CD4-positive, alpha-beta T cell treated with Interferon gamma for 1 hour (primary cell): ENCODE results near the gene PODXL2.
A peak's percentile ranks its signal among the peaks of the same experiment; 100 is the strongest.

Experiments
- DNase-seq: peaks from one replicate; pipeline ENCODE4 v3.0.0-alpha.2; 2020

PODXL2 gene, protein sequence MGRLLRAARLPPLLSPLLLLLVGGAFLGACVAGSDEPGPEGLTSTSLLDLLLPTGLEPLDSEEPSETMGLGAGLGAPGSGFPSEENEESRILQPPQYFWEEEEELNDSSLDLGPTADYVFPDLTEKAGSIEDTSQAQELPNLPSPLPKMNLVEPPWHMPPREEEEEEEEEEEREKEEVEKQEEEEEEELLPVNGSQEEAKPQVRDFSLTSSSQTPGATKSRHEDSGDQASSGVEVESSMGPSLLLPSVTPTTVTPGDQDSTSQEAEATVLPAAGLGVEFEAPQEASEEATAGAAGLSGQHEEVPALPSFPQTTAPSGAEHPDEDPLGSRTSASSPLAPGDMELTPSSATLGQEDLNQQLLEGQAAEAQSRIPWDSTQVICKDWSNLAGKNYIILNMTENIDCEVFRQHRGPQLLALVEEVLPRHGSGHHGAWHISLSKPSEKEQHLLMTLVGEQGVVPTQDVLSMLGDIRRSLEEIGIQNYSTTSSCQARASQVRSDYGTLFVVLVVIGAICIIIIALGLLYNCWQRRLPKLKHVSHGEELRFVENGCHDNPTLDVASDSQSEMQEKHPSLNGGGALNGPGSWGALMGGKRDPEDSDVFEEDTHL

DNA sequence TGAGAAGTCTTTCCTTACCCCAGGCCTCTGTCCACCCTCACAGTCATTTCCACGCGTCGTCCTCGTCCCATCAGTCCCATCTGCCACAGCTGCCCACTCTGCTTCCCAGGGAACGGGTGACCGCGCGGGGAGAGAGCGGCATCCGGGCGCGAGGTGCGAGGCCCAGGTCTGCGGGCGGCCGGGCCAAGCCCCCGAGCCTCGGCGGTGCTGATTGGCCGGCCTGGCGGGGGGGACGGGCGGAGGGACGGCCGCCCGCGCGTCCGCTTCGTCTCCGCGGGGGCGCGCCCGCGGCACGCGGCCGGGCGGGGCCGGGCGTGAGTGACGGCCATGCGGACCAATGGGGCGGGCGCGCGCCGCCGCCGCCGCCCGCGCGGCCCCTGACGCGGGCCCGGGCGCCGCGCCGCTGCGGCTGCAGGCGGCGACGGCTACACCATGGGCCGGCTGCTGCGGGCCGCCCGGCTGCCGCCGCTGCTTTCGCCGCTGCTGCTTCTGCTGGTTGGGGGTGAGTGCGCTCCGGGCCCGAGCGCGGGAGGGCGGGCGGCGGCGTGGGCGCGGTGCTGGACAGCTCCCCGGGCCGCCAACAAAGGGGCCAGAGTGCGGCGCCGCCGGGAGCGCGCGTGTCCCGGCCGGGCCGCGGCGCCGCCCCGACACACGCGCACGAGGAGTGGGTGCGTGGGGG lies at the start of gene PODXL2:
TSS of gene PODXL2 (plus strand) at position 398 of the 679 bp plus-strand sequence. CDS start at position 433, 35 bp downstream.
- peak; percentile 24 for DNase-seq

DNA sequence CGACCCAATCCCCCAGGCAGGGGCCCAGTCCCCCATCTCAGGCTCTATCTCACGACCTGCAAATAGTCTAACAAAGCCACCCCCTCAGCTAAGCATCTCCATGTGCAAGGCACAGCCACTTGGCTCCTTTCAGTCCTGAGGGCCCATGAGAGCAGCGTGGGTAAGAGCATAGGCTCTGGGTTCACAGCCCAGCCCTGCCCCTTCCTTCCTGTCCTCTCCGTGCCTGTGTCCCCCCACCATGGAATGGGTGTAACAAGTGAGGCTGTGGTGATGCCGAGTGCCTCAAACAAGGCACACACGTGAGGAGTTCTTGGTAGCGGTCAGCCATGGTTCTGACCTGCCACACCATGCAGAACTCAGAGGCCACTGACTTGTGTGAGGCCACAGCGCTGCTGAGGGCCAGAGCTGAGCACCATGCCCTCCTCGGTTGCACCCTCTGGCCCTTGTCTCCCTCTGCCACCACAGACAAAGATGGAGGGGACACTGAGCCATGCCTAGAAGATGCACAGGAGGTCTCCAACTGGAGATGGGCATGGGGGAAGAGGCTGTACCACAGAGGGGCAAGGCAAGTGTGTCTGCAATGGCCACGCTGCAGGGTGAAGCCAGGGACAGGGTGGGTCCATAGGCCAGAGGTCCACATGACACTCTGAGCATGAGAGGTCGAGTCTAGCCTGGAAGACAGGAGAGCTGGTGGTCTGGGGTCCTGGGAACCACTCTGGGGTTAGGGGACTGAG lies 48.5 kb upstream of the PODXL2 start:
- DNase-seq, result no peak

DNA sequence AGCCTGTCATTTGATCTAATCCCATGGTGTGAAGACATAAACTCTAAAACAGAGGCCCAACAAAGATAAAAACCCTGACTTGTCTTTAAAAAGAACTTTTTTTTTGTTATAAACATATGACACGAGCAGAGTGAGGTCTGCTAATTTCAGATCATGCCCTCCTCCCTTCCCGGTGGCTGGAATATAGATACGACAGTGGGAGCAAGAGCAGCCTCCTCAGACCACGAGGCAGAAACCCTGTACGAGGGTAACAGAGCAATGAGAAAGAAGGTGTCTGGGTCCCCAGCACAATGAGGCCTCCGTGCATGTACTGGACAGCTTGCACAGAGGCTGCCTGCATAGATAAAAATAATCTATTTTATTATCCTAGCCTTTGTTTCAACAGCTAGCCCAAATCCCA lies 44.3 kb upstream of the PODXL2 start:
- DNase-seq, result no peak

DNA sequence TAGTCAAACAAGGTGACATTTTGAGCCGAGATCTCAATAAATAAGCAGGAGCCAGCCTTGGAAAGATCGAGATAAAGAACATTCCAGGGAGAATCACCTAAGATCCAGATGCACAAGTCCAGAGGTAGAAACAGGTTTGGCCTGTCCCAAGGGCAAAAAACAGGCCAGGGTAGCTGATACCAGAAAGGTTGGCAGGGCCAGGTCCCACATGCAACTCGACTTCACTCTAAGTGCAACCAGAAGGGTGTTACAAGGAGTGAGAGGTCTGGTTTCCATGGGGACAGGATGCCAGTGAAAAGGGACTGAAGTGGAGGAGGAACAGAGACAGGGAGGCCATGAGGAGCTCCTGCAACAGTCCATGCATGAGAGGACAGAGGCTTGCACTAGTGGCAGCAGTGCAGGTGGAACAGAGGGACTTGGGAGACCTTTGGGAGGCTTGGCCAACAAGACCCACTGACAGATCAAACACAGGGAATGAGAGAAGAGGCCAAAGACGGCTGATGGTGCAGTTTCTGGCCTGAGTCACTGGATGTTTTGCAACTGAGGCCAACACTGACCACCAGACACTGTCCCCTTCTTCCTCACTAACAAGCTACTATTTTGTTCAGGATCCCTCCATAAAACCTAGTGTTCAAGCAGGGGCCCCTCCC lies 43.7 kb upstream of the PODXL2 start:
- no peak for DNase-seq

DNA sequence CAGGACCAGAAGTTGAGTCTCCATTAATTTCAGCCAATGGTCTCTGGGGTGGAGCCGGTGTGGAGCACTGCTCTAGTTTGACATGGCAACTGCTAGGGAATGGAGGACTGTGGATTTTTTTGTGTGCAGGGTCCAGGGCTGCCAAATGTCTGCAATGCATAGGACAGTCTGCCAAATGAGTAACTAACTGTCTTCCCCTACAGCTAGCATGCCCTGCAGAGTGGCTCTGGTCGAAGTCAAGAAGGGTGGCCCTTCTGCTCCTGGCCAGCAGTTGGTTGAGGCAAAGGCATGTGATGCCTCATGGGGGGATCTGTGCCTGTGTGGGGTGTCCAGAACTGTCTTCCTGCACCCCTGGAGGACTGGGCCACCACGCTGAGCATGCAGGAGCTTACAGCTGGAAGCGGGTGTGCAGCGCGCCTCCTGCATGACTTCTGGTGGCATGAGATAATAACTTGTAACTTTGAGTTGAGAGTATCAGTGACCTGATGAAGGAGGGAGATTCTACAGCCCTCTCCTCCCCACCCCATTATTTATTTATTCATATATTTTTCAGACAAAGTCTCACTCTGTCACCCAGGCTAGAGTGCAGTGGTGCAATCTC lies 43.1 kb upstream of the PODXL2 start:
- no peak for DNase-seq

DNA sequence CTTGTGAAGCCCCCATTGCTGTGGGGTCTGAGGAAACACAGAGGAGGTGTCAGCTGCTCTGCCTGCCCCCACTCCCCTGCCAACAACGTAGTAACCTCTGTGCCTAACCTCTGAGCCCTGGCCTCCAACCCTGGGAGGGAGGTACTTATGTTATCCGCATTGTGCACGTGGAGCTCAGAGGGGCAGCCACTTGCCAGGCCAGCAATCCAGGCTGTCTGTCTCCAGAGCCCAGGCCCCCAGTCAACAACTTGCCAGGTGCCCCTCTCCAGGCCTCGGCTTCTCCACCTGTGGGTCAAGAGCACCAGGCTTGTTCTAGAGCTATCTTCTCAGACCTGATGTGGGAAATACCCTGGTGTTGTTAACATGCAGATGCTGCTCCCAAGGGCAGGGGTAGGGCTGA lies 41.1 kb upstream of the PODXL2 start:
- no peak for DNase-seq

DNA sequence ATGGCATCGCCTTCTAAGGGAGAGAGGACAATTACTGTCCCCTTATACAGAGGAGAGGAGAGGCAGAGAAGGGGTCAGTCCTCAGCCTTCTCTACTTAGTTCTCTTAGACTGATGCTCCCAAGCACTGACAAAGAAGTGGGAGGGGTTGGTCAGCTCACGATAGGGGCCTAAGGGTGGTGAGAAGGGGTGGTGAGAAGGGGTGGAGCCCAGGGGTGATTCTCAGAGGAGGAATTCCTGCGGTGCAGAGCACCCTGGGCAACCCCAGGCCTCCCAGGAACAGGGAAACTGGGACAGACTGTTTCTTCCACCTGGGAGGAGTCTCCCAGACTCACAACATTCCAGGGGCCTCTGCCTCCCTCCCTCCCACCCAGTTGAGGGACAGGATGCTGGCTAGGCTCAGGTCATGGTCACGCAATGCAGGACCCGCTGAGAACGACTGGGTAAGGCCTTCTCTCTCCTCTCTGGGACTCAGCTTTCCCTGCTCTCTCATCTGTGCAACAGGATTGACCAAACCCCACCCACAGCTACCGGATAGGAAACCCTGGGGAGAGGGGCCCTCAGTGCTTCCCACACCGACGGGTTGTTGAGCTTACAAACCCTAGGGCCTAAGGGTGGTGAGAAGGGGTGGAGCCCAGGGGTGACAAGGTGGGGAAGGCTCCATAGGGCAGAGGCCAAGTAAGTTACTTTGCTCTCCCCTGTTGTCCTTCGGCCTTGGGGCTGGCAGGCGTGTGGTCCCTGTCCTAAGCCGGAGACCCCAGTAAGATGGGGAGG lies 40.0 kb upstream of the PODXL2 start:
- no peak for DNase-seq

DNA sequence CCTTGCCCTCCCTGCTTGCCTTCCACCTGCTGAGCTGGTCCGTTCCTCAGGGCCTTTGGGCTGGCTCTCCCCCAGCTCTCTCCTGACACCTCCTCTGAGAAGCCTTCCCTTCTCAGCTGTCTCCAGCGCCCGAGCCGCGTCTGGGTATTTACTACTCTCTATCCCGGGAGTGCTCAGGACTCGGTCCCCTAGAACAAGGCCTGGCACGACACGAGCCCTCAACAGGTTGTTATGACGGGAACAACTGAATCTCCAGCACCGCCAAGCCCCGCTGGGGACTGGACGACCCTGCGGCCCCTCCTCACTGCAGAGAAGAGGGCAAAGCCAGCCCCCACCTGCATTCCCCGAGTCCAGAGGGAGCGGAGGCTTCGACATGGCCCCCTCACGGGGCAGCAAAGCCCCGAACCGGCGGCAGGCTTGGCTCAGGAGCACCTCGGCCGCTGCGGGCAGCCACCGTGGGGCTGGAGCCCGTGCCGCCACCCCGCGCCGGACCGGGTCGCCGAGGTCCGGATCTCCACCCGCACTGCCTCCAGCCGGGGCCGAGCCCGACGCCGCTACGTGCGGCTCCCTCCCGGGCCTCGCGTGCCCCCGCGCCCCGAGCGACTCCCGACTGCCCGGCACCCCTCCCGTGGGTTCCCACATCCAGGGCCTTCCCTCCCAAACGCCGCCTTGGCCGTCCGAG lies 39.2 kb upstream of the PODXL2 start:
- DNase-seq, result no peak

DNA sequence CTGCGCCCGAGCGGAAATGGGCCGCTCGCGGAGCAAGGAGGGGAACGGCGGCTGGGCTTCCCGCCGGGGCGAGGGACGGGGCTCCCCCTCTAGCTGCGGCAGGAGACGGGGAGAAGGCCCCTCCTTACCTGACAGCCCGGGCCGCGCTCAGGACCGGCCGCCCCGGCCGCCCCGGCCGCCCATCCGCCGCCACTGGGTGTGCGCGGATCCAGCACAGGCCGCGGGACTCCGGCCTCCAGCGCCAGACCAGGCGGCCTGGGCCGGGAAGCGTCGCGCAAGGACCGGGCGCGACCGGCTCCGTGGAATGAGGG lies 38.7 kb upstream of the PODXL2 start:
- DNase-seq, result peak; percentile 21

DNA sequence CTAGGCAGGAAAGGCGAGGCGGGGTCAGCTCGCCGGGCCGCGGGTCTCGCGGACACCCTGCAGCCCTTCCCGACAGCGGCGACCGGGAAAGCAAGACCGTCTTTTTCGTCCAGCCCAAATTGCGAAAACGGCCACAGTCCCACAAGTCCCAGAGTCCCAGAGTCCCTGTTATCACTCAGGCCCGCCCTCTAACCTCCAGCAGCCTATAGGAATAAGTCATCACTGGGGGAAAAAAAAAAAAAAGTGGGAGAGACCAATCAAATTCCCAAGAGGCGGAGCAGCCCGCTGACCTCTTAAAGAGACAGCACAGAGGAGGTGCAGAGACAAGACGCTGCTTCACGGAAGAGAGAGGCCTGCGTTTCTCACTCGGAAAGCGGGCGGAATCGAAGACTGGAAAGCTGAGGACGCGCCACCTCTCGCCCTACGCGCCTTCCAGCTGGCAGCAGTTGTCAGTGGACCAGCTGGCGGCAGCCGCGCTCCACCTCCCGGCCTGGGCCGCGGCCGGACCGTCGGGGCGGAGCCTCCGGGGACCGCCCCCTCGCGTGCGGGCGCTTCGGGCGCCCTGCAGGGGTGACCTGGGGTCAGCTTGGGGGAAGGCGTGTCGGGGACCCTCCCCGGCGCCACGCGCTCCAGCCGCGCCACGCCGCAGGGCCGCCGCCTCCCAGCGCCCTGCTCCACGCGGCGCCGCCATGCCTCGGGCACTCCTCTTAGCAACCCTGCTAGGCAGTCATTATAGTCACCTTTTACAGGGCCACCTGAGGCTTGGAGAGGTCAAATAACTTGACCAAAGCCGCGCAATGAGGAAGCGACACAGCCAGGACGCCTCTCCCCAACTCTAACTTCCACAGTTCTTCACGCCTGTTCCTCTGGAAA lies 38.2 kb upstream of the PODXL2 start, which contains the start of gene TPRA1:
TSS of gene TPRA1 (minus strand) at position 141 of the 873 bp plus-strand sequence. CDS start 10,587 bp downstream, outside the sequence.
- peak; percentile 87 for DNase-seq

DNA sequence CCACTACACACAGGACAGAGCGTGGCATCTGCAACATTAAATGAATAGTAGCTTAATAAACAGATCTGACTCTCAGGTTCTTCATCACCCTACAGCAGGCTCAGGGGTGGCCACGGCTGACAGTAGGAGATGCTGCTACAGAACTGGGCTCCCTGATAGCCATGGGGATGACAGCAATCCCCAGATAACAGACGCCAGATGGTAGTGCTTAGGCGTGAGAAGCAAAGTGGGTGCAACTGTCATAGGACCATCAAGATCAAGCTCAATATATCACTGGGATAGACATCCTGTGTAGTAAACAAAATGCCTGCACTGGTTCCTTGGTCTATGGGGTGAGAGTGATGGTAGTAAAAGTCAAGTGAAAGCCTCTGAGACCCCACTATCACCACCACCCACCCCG lies 35.8 kb upstream of the PODXL2 start:
- DNase-seq, result no peak

DNA sequence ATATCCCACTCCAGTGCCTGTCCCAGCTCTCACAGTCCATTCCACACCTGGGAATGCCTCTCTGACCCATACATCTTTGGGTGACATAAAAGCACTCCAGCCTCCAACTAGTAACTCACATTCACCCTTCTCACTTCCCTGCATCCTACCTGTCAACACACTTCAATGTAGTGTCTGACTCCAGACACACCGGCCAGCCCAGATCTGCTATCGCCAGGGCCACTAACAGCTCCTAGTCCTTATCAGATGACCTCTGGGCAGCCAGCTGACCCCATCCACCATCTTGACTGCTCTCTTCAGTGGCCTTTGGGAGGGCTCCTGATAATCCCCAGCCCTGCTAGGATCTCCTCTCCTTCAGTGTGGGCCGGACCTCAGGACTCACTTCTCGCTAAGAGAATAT lies 33.7 kb upstream of the PODXL2 start:
- no peak for DNase-seq

DNA sequence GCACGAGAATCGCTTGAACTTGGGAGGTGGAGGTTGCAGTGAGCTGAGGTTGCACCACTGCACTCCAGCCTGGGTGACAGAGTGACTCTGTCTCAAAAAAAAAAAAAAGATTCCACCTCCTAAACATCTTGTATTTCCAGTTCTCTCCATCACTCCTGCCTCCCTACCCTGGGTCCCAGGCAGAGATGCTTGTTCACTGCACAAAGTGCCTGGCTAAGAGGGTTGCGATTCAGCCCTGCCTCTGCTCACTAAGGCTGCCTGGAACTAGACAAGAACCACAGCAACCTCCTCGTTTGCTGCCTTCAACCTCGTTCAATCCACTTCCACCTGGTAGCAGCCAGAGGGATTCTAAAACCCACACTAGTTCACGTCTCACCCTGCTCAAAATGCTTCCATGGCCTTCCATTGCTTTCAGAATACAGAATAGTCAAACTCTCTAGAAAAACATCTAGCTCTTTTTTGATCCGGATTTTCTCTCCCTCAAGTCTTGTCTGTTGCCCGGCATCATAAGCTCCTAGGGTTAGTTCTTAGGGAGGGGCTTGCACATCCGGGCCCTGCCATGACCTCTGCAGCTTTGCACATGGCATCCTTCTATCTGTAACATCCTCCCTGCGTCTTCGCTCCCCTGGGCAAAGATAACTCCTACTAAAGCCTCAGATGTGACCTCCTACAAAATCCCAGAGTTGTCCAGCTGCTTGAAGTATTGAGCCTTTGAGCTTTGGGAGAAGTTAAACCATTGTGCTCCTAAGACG lies 31.8 kb upstream of the PODXL2 start:
- no peak for DNase-seq

DNA sequence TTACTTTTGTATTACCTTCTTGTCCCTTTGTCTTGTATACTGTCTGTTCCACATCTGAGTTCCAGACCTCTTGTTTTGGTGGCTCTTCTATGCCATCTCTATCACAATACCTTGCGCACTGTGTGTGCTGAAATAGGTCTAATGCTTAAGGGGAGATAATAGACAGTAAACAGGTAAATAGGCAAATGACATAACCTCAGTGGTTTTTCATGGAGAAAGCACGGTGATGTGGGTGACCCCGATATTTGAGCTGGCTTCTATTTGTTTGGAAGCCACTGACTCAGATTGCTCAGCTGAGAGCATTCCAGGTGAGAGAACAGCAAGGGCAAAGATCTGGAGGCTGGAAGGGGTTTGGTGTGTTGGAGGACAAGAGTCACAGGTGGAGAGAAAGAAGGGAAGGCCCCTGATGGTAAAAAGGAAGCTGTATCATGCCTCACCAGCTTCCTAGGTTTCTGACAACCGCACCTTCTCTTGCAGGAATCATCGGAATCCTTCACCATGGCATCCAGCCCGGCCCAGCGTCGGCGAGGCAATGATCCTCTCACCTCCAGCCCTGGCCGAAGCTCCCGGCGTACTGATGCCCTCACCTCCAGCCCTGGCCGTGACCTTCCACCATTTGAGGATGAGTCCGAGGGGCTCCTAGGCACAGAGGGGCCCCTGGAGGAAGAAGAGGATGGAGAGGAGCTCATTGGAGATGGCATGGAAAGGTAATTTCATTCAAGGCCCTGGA lies 30.0 kb upstream of the PODXL2 start:
- no peak for DNase-seq

DNA sequence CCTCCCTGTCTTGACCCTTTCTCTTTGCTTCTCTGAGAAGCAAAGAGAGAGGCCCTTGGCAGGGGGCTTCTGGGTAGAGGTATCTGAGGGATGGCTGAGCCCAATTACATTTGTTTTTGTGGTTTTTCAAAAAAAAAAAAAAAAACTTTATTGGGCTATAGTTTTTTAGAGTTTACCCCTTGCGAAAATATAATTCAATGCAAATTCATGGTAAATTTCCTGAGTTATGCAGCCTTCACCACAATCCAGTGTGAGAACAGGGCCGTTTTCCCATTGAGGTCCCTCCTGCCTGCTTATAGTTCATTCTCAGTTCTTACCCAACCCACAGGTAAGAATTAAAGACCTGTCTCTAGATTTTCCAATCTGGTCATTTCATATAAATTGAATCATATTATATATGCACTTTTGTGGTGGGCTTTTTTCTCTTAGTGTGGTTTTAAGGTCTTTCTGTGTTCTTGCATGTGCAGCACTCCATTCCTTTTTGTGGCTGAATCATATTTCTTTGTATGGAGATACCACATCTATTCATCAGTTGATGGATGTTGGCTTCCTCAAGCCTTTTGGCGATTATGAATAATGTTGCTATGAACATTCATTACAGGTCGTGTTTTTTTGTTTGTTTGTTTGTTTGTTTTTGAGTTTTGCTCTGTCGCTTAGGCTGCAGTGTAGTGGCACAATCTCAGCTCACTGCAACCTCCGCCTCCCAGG lies 28.1 kb upstream of the PODXL2 start:
- DNase-seq, result no peak

DNA sequence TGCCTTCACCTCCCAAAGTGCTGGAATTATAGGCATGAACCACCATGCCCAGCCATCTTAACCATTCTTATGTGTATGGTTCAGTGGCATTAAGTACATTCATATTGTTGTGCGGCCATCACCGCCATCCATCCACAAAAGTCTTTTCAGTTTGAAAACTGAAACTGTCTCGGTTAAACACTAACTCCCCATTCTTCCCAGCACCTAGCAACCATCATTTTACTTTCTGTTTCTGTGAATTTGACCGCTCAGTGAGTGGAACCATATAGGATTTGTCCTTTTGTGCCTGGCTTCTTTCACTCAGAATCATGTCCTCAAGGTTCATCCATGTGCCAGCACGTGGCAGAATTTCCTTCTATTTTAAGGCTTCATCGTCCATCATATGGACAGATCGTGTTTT lies 24.9 kb upstream of the PODXL2 start:
- no peak for DNase-seq

DNA sequence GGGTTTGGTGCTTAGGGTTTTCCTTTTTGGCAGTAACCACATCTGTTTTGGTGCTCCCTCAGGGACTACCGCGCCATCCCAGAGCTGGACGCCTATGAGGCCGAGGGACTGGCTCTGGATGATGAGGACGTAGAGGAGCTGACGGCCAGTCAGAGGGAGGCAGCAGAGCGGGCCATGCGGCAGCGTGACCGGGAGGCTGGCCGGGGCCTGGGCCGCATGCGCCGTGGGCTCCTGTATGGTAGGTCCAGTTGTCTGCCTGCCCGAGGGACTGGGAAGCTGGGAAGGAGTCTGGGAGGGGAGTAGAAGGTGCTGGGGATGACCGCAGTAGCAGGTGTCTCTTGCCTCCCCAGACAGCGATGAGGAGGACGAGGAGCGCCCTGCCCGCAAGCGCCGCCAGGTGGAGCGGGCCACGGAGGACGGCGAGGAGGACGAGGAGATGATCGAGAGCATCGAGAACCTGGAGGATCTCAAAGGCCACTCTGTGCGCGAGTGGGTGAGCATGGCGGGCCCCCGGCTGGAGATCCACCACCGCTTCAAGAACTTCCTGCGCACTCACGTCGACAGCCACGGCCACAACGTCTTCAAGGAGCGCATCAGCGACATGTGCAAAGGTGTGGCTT lies 24.3 kb upstream of the PODXL2 start:
- no peak for DNase-seq
